Ascending aorta (tissue), 2 donors: ENCODE results near the gene NINL. TPM values are rescaled to one million over a fixed set of nuclear protein-coding genes. Genes with fewer than 3 reads are reported as not detected.

Experiments
- DNase-seq, 2 donors: peaks; one replicate each; pipeline ENCODE4 v3.0.0-alpha.2; 2019; ENCODE audit warnings: low spot score in 2 of 2
- H3K27ac ChIP-seq, 2 donors: fragments of 200-600 bp; sonication (generic); one replicate each; pipeline ENCODE4 v1.5.1; 2016 to 2017; ENCODE audit warnings: mild to moderate bottlenecking in 1 of 2
- H3K27me3 ChIP-seq: fragments of 200-600 bp; sonication (generic); one replicate; pipeline ENCODE4 v1.5.1; 2017
- H3K36me3 ChIP-seq, 2 donors: fragments of 200-600 bp; sonication (generic); one replicate each; pipeline ENCODE4 v1.5.1; 2016
- H3K4me1 ChIP-seq, 2 donors: fragments of 200-600 bp; sonication (generic); one replicate each; pipeline ENCODE4 v1.5.1; 2016 to 2017; ENCODE audit warnings: mild to moderate bottlenecking in 1 of 2
- H3K4me3 ChIP-seq, 2 donors: fragments of 200-600 bp; sonication (generic); one replicate each; pipeline ENCODE4 v1.5.1; 2016 to 2017; ENCODE audit warnings: mild to moderate bottlenecking in 1 of 2
- H3K9me3 ChIP-seq, 2 donors: fragments of 200-600 bp; sonication (generic); one replicate each; pipeline ENCODE4 v1.5.1; 2016
- CTCF ChIP-seq, 3 experiments: fragments of 200-600 bp in 2 of 3; fragments of 450-650 bp in 1 of 3; sonication (generic) in 2 of 3; IDR thresholded peaks; one replicate each; pipeline ENCODE4 v1.5.1; 2016 to 2019; ENCODE audit warnings: antibody characterized with exemption in 3 of 3, mild to moderate bottlenecking in 1 of 3, moderate library complexity in 1 of 3
- intact Hi-C: fragments of 100-400 bp; cut with DNase I; formaldehyde crosslinking; loops from one replicate; pipeline ENCODE4 v1.15.1; 2023
- total RNA-seq: library from RNA; depleted of rRNA; stranded (reverse); fragments of >200 nt; gene quantifications from one replicate; pipeline ENCODE4 v1.1.0, GENCODE V29; 2016

NINL gene
- total RNA-seq, 1 donor from 2014 or later: 18.0 TPM

- Histone ChIP-seq H3K9me3 (no peaks in the 10 kb centered on the region), H3K27ac (no peak overlapping the region), H3K4me1 (no peaks in the 10 kb centered on the region), H3K36me3 (no peaks in the 10 kb centered on the region), H3K27me3 (no peaks in the 10 kb centered on the region), H3K4me3 (no peak overlapping the region)
- no peak for DNase-seq
- intact Hi-C loops: no loop called here
- no peak for TF ChIP-seq CTCF (IDR thresholded peaks at IDR 0.05)
Observed at GRCh38 chr20:25548613-25549086, 36.7 kb downstream of the NINL start.

GRCh38 chr20:25547999-25548398 is 37.3 kb downstream of the NINL start:
- H3K4me3 ChIP-seq: no peak overlapping the region

GRCh38 chr20:25547063-25547462 is 38.3 kb downstream of the NINL start:
- Histone ChIP-seq H3K36me3 (no peaks in the 10 kb centered on the region), H3K9me3 (no peaks in the 10 kb centered on the region), H3K4me1 (no peaks in the 10 kb centered on the region), H3K4me3 (no peak overlapping the region), H3K27me3 (no peaks in the 10 kb centered on the region), H3K27ac (no peak overlapping the region)
- no peak for TF ChIP-seq CTCF (IDR thresholded peaks at IDR 0.05)
- intact Hi-C loops: no loop called here
- peak in 1 of 2 donors; percentile 9 for DNase-seq

More at GRCh38 chr20:25547999-25548398, 37.3 kb downstream of the NINL start:
- Histone ChIP-seq H3K27me3 (no peaks in the 10 kb centered on the region), H3K27ac (no peak overlapping the region), H3K9me3 (no peaks in the 10 kb centered on the region), H3K36me3 (no peaks in the 10 kb centered on the region), H3K4me1 (no peaks in the 10 kb centered on the region)
- DNase-seq: peak in 1 of 2 donors; percentile 46
- intact Hi-C loops: no loop called here
- no peak for TF ChIP-seq CTCF (IDR thresholded peaks at IDR 0.05)

- Histone ChIP-seq H3K27me3 (no peaks in the 10 kb centered on the region), H3K36me3 (no peaks in the 10 kb centered on the region), H3K4me1 (peaks cover 0 to 3% of the 10 kb centered on the region in 2 donors), H3K4me3 (no peak overlapping the region), H3K27ac (no peak overlapping the region), H3K9me3 (no peaks in the 10 kb centered on the region)
- DNase-seq: peak in 1 of 2 donors; percentile 5
- TF ChIP-seq CTCF (IDR thresholded peaks at IDR 0.05): no peak
- intact Hi-C loops: no loop called here
Observed at GRCh38 chr20:25546048-25546447, 39.3 kb downstream of the NINL start.

GRCh38 chr20:25545171-25545570 is 40.2 kb downstream of the NINL start:
- no peaks in the 10 kb centered on the region for H3K36me3 ChIP-seq
- no peaks in the 10 kb centered on the region for H3K27me3 ChIP-seq
- DNase-seq: no peak
- intact Hi-C loops: no loop called here
- no peak for TF ChIP-seq CTCF (IDR thresholded peaks at IDR 0.05)
- peaks cover 0 to 6% of the 10 kb centered on the region in 2 donors for H3K4me1 ChIP-seq
- H3K4me3 ChIP-seq: no peak overlapping the region
- no peaks in the 10 kb centered on the region for H3K9me3 ChIP-seq
- peak overlapping the region in 1 of 2 donors; percentile 12 for H3K27ac ChIP-seq

GRCh38 chr20:25544734-25545133 is 40.6 kb downstream of the NINL start:
- Histone ChIP-seq H3K27me3 (no peaks in the 10 kb centered on the region), H3K4me3 (no peak overlapping the region), H3K9me3 (no peaks in the 10 kb centered on the region), H3K36me3 (no peaks in the 10 kb centered on the region), H3K4me1 (peaks cover 0 to 7% of the 10 kb centered on the region in 2 donors), H3K27ac (peak overlapping the region in 1 of 2 donors; percentile 12)
- intact Hi-C loops: no loop called here
- TF ChIP-seq CTCF (IDR thresholded peaks at IDR 0.05): no peak
- DNase-seq: no peak
